Mesendoderm (in vitro differentiated cells): Measurements from ENCODE around the gene WDR47.

Experiments
- DNase-seq: peaks from one replicate; pipeline ENCODE4 v3.0.0; 2013
- H2AK5ac ChIP-seq: 2 replicates; pipeline ENCODE4 v1.6.1; 2013; ENCODE audit warnings: low read length, inconsistent platforms
- H2BK120ac ChIP-seq: 2 replicates; pipeline ENCODE4 v1.6.1; 2013; ENCODE audit warnings: low read depth, mild to moderate bottlenecking, low read length, moderate library complexity, mixed read lengths
- H2BK15ac ChIP-seq: replicated peaks from 2 replicates; pipeline ENCODE4 v1.6.1; 2013; ENCODE audit warnings: low read depth, mild to moderate bottlenecking, moderate library complexity
- H2BK5ac ChIP-seq: 2 replicates; pipeline ENCODE4 v1.6.1; 2013; ENCODE audit warnings: low read length, inconsistent platforms
- H3K18ac ChIP-seq: 2 replicates; pipeline ENCODE4 v1.6.1; 2013; ENCODE audit warnings: mild to moderate bottlenecking, low read length, mixed read lengths
- H3K23ac ChIP-seq: one replicate; pipeline ENCODE4 v1.6.1; 2013; ENCODE audit warnings: low read length
- H3K27ac ChIP-seq: 2 replicates; pipeline ENCODE4 v1.5.1; 2013; ENCODE audit warnings: low read depth, mild to moderate bottlenecking, inconsistent platforms, low read length, moderate library complexity
- H3K27me3 ChIP-seq: 2 replicates; pipeline ENCODE4 v1.6.1; 2013; ENCODE audit warnings: low read length, control low read depth, mild to moderate bottlenecking, inconsistent platforms; ENCODE audit not compliant: insufficient read depth, poor library complexity
- H3K36me3 ChIP-seq: 2 replicates; pipeline ENCODE4 v1.6.1; 2013; ENCODE audit warnings: low read length, inconsistent platforms; ENCODE audit not compliant: control insufficient read depth, insufficient read depth
- H3K4ac ChIP-seq: one replicate; pipeline ENCODE4 v1.6.1; 2013; ENCODE audit warnings: low read depth, mild to moderate bottlenecking, low read length, moderate library complexity
- H3K4me1 ChIP-seq: 2 replicates; pipeline ENCODE4 v1.6.1; 2013; ENCODE audit warnings: low read depth, low read length, inconsistent platforms; ENCODE audit not compliant: control insufficient read depth
- H3K4me2 ChIP-seq: 2 replicates; pipeline ENCODE4 v1.6.1; 2013; ENCODE audit warnings: low read length
- H3K4me3 ChIP-seq: 2 replicates; pipeline ENCODE4 v1.5.1; 2013; ENCODE audit warnings: mild to moderate bottlenecking, low read length
- H3K56ac ChIP-seq: one replicate; pipeline ENCODE4 v1.6.1; 2013; ENCODE audit warnings: low read length
- H3K79me1 ChIP-seq: 2 replicates; pipeline ENCODE4 v1.6.1; 2013; ENCODE audit warnings: low read length, inconsistent platforms
- H3K79me2 ChIP-seq: 2 replicates; pipeline ENCODE4 v1.6.1; 2013; ENCODE audit warnings: mild to moderate bottlenecking, low read length; ENCODE audit not compliant: control insufficient read depth, insufficient read depth
- H3K9ac ChIP-seq: 2 replicates; pipeline ENCODE4 v1.6.1; 2013; ENCODE audit warnings: low read length, inconsistent platforms
- H4K5ac ChIP-seq: one replicate; pipeline ENCODE4 v1.6.1; 2013; ENCODE audit warnings: low read length
- H4K8ac ChIP-seq: one replicate; pipeline ENCODE4 v1.6.1; 2013; ENCODE audit warnings: low read depth, mild to moderate bottlenecking, control low read depth, low read length, moderate library complexity
- WGBS: extraction: QIAGEN DNeasy Blood & Tissue Kit; methylation state at CpG from one replicate; pipeline ENCODE4 v1.1.7; 2013; ENCODE audit warnings: low lambda C conversion rate, missing lambda C conversion rate; ENCODE audit not compliant: insufficient coverage; ENCODE audit errors: extremely low coverage; 5-methylcytosine and 5-hydroxymethylcytosine counted together

Gene WDR47

DNA sequence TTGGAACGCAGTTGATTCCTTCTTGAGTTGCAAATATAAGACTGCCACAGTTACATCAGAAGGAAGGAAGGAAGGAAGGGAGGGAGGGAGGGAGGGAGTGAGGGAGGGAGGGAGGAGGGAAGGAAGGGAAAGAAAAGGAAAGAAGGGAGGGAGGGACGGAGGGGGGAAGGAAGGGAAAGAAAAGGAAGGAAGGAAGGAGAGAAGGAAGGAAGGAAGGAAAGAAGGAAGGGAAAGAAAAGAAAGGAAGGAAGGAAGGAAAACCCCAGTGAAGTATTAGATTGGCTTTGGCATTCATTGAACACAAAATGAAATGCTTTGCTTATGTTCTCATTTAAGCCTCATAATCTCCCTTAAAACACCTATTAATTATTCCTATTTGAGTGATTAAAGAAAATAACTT, 6.4 kb upstream of the WDR47 start:
- no peak overlapping the region for H3K18ac ChIP-seq
- H3K4me2 ChIP-seq, result no peak overlapping the region
- no peak overlapping the region for H4K5ac ChIP-seq
- WGBS, result no CpG with 5 or more reads among the region's 2 CpGs
- H4K8ac ChIP-seq, result no peak overlapping the region
- H3K4me3 ChIP-seq, result no peak overlapping the region
- no peaks in the 10 kb centered on the region for H3K79me1 ChIP-seq
- H2BK5ac ChIP-seq, result no peak overlapping the region
- H2BK15ac ChIP-seq, result no peak overlapping the region
- no peak overlapping the region for H2BK120ac ChIP-seq
- no peak overlapping the region for H3K4ac ChIP-seq
- H3K27ac ChIP-seq, result no peak overlapping the region
- no peak for DNase-seq
- no peak overlapping the region for H3K23ac ChIP-seq
- H3K79me2 ChIP-seq, result no peaks in the 10 kb centered on the region
- H3K4me1 ChIP-seq, result no peaks in the 10 kb centered on the region
- no peaks in the 10 kb centered on the region for H3K36me3 ChIP-seq
- H3K27me3 ChIP-seq, result no peaks in the 10 kb centered on the region
- H3K56ac ChIP-seq, result no peak overlapping the region
- H3K9ac ChIP-seq, result no peak overlapping the region
- no peak overlapping the region for H2AK5ac ChIP-seq

- no peak for DNase-seq
- H4K5ac ChIP-seq, result no peak overlapping the region
- H2BK120ac ChIP-seq, result no peak overlapping the region
- no CpG with 5 or more reads among the region's 6 CpGs for WGBS
- no peak overlapping the region for H2BK5ac ChIP-seq
- H3K4ac ChIP-seq, result no peak overlapping the region
- no peak overlapping the region for H3K27ac ChIP-seq
- no peak overlapping the region for H3K18ac ChIP-seq
- H3K4me1 ChIP-seq, result no peaks in the 10 kb centered on the region
- no peak overlapping the region for H4K8ac ChIP-seq
- H3K36me3 ChIP-seq, result no peaks in the 10 kb centered on the region
- H2BK15ac ChIP-seq, result no peak overlapping the region
- H3K4me2 ChIP-seq, result no peak overlapping the region
- H3K56ac ChIP-seq, result no peak overlapping the region
- H3K23ac ChIP-seq, result no peak overlapping the region
- no peaks in the 10 kb centered on the region for H3K79me2 ChIP-seq
- no peak overlapping the region for H3K4me3 ChIP-seq
- H2AK5ac ChIP-seq, result no peak overlapping the region
- H3K9ac ChIP-seq, result no peak overlapping the region
- no peaks in the 10 kb centered on the region for H3K27me3 ChIP-seq
- H3K79me1 ChIP-seq, result no peaks in the 10 kb centered on the region
Observed at GRCh38 chr1:109047339-109047738, 5.4 kb upstream of the WDR47 start.

DNA sequence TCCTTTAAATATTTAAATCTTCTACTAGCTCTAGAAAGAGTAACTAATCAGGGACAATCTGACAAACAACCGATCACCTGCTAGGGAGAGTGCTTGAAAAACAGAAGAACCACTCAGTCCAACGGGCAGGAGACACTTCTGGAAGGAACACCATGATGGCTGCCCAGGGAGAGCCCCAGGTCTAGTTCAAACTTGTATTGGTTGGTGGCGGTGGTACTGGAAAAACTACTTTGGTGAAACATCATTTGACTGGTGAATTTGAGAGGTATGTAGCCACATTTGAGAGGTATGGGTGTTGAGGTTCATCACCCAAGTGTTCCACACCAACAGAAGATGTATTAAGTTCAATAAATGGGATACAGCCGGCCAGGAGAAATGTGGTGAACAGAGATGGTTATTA, 4.8 kb upstream of the WDR47 start:
- no peak overlapping the region for H3K27ac ChIP-seq
- no peak overlapping the region for H3K4ac ChIP-seq
- no peaks in the 10 kb centered on the region for H3K27me3 ChIP-seq
- no peaks in the 10 kb centered on the region for H3K4me1 ChIP-seq
- no peak overlapping the region for H4K5ac ChIP-seq
- no peaks in the 10 kb centered on the region for H3K79me1 ChIP-seq
- no peak for DNase-seq
- no peak overlapping the region for H3K4me2 ChIP-seq
- WGBS, result no CpG with 5 or more reads among the region's 4 CpGs
- H3K36me3 ChIP-seq, result no peaks in the 10 kb centered on the region
- H3K79me2 ChIP-seq, result no peaks in the 10 kb centered on the region
- H3K9ac ChIP-seq, result no peak overlapping the region
- no peak overlapping the region for H3K18ac ChIP-seq
- no peak overlapping the region for H4K8ac ChIP-seq
- no peak overlapping the region for H3K23ac ChIP-seq
- H2BK120ac ChIP-seq, result no peak overlapping the region
- no peak overlapping the region for H2AK5ac ChIP-seq
- H2BK15ac ChIP-seq, result no peak overlapping the region
- no peak overlapping the region for H3K4me3 ChIP-seq
- H3K56ac ChIP-seq, result no peak overlapping the region
- no peak overlapping the region for H2BK5ac ChIP-seq

DNA sequence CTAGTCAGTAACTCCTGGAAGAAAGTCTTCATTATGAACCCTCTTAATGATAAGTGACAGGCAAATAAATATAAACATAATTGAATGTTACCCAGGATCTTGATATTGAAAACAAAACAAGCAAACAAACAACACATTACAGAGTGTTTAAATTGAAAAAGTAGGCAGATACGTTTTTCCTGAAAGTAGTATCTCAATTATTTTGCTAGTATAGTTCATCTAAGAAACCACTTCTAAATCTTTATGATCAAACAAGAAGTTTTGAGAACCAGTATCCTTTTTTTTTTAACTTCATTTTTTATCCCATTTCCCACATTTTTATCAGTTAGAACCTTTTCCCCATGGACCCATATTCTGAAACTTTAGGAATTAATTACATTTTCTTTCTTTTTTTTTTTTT, 3.7 kb upstream of the WDR47 start:
- Histone ChIP-seq H3K4me3 (no peak overlapping the region), H4K8ac (no peak overlapping the region), H3K4me1 (no peaks in the 10 kb centered on the region), H3K9ac (no peak overlapping the region), H3K4me2 (no peak overlapping the region), H3K4ac (no peak overlapping the region), H3K27me3 (no peaks in the 10 kb centered on the region), H3K23ac (no peak overlapping the region), H3K27ac (no peak overlapping the region), H4K5ac (no peak overlapping the region), H3K79me2 (no peaks in the 10 kb centered on the region), H3K56ac (no peak overlapping the region), H3K79me1 (no peaks in the 10 kb centered on the region), H2AK5ac (no peak overlapping the region), H2BK120ac (no peak overlapping the region), H3K18ac (no peak overlapping the region), H2BK15ac (no peak overlapping the region), H3K36me3 (no peaks in the 10 kb centered on the region), H2BK5ac (no peak overlapping the region)
- WGBS, result no CpG with 5 or more reads among the region's 1 CpG
- no peak for DNase-seq

- H3K36me3 ChIP-seq, result no peaks in the 10 kb centered on the region
- H3K79me1 ChIP-seq, result no peaks in the 10 kb centered on the region
- no peak overlapping the region for H4K8ac ChIP-seq
- peak; percentile 16 for DNase-seq
- H3K23ac ChIP-seq, result peak overlapping the region; percentile 48
- peak overlapping the region; percentile 79 for H3K4me2 ChIP-seq
- H3K18ac ChIP-seq, result no peak overlapping the region
- H3K4me1 ChIP-seq, result no peaks in the 10 kb centered on the region
- WGBS, result no CpG with 5 or more reads among the region's 44 CpGs
- peak overlapping the region; percentile 84 for H3K4me3 ChIP-seq
- H3K4ac ChIP-seq, result no peak overlapping the region
- no peaks in the 10 kb centered on the region for H3K79me2 ChIP-seq
- H2BK120ac ChIP-seq, result no peak overlapping the region
- H3K27me3 ChIP-seq, result no peaks in the 10 kb centered on the region
- no peak overlapping the region for H3K27ac ChIP-seq
- peak overlapping the region; percentile 85 for H3K9ac ChIP-seq
- no peak overlapping the region for H2AK5ac ChIP-seq
- no peak overlapping the region for H2BK15ac ChIP-seq
- peak overlapping the region; percentile 88 for H3K56ac ChIP-seq
- H2BK5ac ChIP-seq, result no peak overlapping the region
- H4K5ac ChIP-seq, result no peak overlapping the region
Observed at GRCh38 chr1:109040989-109041620, 797 bp downstream of the WDR47 start.

GRCh38 chr1:109040627-109040988, 1.3 kb downstream of the WDR47 start:
- Histone ChIP-seq H3K4ac (no peak overlapping the region), H3K56ac (peak overlapping the region; percentile 88), H4K8ac (no peak overlapping the region), H2BK15ac (no peak overlapping the region), H3K23ac (no peak overlapping the region), H4K5ac (no peak overlapping the region), H3K9ac (peak overlapping the region; percentile 67), H3K4me1 (no peaks in the 10 kb centered on the region), H3K79me2 (no peaks in the 10 kb centered on the region), H3K27me3 (no peaks in the 10 kb centered on the region), H3K4me3 (no peak overlapping the region), H2AK5ac (no peak overlapping the region), H3K36me3 (no peaks in the 10 kb centered on the region), H3K4me2 (peak overlapping the region; percentile 27), H3K79me1 (no peaks in the 10 kb centered on the region), H2BK120ac (no peak overlapping the region), H3K18ac (no peak overlapping the region), H3K27ac (no peak overlapping the region), H2BK5ac (no peak overlapping the region)
- DNase-seq, result no peak
- WGBS, result no CpG with 5 or more reads among the region's 3 CpGs
